G401 (cell line): Measurements from ENCODE around the gene ZNF778. TPM values are rescaled to one million over a fixed set of nuclear protein-coding genes. Genes with fewer than 3 reads are reported as not detected.
A peak's percentile ranks its signal among the peaks of the same experiment; 100 is the strongest.
"Not testable (repeated sequence)": the region's sequence is repeated elsewhere in the genome, so short reads cannot be mapped to it uniquely, and the experiment has no call there.

Experiments used
- DNase-seq: peaks from one replicate; pipeline ENCODE4 v3.0.0-alpha.2; 2015; ENCODE audit warnings: low spot score
- in situ Hi-C: cut with HindIII; loops from 2 replicates; pipeline ENCODE4 v1.10.0; 2016; ENCODE audit warnings: low sequenced_read_pairs, mixed read lengths
- total RNA-seq: library from RNA; depleted of rRNA; stranded (reverse); fragments of >200 nt; shearing (Covaris generic); gene quantifications from 2 replicates; pipeline ENCODE4 v1.2.3, GENCODE V29; 2014

The ZNF778 gene
- total RNA-seq, 1 experiment from 2014 or later: 8.3 TPM

- DNase-seq: peak; percentile 67
- in situ Hi-C loops: not testable (repeated sequence)
Observed at GRCh38 chr16:89192186-89192955, 25.1 kb upstream of the ZNF778 start.

GRCh38 chr16:89192956-89193575 is 24.4 kb upstream of the ZNF778 start:
- in situ Hi-C loops: no loop called here

DNA sequence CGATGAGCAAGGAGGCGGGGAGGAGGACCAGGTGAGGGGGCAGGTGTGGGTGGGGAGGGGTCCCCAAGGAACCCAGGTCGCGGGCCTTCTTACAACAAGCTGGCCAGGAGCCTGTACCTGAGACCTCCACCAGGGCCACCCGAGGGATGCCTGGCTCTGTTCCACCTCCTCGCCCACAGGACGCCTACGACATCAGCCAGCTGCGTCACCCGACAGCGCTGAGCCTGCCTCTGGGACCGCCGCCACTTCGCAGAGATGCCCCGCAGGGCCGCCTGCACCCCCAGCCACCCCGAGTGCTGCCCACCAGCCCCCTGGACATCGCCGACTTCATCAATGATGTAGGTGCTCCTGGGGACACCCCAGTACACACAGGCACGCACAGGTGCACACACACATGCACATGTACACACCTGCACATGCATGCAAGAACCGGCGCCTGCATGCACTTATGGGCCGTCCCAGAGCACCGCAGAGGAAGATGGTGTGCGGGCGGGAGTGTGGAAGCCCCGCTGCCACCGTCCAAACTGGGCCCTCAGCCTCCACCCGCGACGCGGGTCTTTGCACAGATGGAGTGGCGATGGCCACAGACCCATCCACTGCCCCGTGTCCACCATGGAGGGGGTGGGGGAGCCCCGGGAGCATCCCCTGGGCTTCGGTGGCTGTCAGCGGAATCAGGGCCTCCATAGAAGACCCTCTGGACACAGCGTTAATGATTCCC is 23.8 kb upstream of the ZNF778 start:
- in situ Hi-C loops: no loop called here

More at GRCh38 chr16:89192956-89193575, 24.4 kb upstream of the ZNF778 start:
- DNase-seq: peak; percentile 50

GRCh38 chr16:89194340-89195311 is 22.9 kb upstream of the ZNF778 start:
- DNase-seq: no peak
- in situ Hi-C loops: no loop called here

More for the DNA sequence above, 23.8 kb upstream of the ZNF778 start:
- DNase-seq: no peak

DNA sequence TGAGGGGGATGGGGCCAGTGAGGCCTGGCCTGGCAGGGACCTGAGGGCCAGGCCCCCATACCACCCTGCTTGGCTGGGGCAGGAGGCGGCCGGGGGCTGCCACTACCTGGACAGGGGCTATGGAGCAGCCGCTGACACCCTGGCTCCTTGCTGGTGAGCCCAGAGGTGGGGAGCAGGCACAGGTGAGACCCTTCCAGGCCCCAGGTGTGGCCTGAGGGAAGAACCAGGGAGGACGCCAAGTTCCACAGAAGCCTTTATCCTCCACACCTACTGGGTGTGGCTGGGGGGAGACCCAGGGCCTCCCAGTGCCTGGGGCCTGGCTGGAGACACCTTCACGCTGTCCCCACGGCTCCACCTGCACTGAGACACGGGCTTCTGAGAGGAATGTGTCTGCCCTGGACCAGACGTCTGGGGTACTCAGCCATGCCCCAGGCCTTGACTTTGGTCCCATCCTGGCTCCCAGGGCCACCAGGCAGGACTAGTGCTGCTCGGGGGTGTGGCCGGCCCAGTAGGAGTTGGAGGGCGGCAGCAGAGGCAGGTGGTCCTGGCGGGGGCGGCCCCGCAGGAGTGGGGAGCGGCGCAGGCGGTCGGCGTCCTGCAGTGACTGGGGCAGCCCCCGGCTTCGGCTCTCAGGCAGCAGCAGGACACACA is 21.9 kb upstream of the ZNF778 start:
- DNase-seq: no peak
- in situ Hi-C loops: no loop called here

DNA sequence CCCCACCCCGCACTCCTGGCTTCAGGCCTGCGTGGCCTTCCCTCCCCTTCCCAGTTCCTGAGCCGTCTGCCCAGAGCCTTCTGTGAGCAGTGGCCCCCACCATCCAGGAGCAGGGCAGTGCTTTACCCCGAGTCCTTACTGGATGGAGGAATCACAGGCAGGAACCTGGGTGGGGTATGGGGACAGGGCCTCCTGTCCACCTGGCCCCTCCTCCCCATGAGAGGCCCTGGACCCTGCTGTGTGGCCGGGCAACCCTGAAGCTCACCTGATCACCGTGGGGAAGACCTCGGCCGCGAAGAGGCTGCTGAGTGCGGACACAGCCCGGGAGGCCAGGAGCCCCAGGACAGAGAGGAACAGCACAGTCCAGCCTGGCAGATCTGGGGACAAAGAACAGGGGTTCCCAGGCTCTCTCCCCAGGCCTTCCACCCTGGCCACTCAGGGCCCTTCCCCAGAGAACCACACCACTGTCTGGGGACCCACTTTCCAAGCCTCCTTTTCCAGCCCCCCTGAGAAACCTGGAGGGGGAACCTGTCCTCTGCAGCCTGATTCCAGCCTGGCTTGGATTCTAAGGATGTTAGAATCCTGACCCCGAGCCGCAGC is 20.4 kb upstream of the ZNF778 start:
- in situ Hi-C loops: no loop called here
- DNase-seq: peak; percentile 69

GRCh38 chr16:89197633-89198416 is 19.7 kb upstream of the ZNF778 start:
- in situ Hi-C loops: no loop called here
- no peak for DNase-seq

DNA sequence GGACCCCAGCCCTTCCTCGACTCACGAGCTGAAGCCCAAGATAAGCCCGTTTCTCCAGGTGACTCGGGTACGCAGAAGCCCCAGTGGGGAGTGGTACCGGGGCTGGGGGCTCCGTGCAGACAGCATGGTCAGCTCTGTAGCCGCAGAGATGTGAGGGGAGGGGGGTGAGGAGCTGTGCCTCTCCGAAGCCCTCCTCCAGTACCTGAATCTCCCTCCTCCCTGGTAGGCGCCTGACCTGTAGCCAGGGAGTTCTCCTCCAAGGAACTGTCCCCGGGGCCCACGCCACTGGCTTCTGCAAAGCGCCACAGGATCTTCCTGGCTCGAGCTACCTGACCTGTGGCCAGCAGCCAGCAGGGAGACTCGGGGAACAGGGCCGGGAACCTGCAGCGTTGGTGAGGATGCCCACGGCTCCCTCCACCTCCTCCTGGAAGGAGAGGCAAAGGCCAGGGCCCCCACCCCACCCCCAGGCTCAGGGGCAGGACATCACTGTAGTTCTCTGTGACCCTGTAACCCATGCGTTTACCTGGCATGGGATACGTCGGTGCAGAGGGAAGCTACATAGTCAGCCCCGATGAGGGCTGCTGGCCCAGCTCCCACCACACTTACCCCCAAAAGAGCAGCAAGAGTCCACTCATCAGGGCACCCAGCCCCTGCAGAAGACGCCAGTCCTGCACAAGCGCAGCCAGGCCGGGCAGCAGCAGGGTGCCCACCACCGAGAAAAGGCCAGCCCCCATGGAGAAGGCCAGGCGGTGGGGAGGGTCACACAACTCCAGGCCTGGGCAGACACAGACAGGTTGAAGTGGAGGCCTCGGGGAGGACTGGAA is 18.9 kb upstream of the ZNF778 start:
- peak; percentile 42 for DNase-seq
- in situ Hi-C loops: no loop called here

DNA sequence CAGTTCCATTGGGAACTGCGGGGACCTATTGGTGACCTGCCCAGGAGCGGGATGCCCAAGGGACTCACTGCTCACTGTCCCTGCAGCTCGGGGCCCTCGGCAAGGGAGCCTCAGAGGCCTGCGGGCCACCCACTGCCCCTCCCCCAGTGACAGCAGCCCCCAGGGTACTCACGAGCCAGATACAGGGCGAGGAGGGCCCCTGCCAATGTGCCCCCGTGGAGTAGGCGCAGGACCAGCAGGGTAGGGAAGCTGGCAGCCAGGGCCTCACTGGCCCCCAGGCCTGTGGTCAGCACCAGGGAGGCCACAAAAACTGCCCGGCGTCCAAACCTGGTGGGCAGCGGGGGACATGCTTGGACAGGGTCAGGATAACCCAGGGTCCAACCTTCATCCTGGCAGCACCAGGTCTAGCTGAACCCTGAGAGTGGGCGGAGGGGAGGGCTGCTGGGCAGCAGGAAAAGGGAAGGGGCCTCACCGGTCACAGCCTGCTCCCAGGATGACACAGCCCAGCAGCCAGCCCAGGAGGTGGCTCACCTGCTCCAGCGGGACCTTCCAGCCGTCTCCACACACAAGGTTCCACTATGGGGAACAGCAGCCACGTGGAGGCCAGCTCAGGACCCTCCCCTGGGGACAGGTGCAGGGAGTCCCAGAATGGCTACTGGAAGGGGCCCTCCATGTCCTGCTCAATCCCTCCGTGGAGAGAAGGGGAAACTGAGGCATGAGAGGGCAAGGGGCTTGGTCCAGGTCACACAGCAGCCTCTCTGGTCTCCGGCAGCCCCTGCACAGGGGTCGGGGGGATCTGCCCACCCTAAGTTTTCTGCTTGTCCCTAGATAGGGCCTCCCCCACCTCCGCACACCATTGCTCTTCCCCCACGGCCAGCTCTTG is 18.0 kb upstream of the ZNF778 start:
- no peak for DNase-seq

DNA sequence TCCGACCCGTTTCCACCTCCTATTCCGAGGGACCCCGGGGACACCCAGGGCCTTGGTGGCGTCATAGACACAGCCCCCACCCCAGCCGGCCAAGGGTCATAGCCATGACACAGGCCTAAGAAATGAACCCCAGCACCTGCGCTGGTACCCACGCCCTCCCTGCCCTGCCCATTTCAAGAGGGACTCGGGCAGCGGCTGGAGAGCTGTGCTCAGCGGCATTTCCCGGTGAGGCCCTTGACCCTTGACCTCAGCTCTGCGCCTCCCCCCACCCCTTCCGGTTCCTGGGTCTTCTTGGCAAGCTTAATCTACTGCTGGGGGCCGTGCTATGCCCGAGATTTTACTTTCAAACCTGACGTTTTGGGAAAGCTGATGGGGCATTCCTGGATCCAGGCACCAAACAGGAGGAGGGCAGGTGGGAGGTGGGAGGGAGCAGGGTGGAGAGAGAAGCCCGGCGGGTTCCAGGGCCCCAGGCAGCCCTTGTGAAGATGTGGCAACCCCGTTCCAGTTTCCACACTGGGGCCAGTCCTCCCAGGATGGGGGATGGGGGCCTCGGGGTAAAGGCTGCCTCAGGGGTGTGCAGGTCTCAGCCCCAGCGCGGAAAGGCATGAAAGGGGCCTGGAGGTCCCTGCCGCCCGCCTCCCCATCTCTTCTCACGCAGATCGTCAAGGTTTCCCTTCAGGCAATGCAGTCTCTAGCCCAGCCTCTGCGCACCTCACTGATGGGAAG is 17.2 kb upstream of the ZNF778 start, which contains the start of gene SLC22A31:
Gene SLC22A31 (minus strand): TSS at position 414 of the 726 bp plus-strand sequence. CDS start 36 bp downstream, at position 378.
- in situ Hi-C loops: no loop called here
- DNase-seq: peak; percentile 30

More for the DNA sequence above, 18.0 kb upstream of the ZNF778 start:
- in situ Hi-C loops: no loop called here

GRCh38 chr16:89200850-89201411 is 16.6 kb upstream of the ZNF778 start:
- DNase-seq: no peak
- in situ Hi-C loops: no loop called here

DNA sequence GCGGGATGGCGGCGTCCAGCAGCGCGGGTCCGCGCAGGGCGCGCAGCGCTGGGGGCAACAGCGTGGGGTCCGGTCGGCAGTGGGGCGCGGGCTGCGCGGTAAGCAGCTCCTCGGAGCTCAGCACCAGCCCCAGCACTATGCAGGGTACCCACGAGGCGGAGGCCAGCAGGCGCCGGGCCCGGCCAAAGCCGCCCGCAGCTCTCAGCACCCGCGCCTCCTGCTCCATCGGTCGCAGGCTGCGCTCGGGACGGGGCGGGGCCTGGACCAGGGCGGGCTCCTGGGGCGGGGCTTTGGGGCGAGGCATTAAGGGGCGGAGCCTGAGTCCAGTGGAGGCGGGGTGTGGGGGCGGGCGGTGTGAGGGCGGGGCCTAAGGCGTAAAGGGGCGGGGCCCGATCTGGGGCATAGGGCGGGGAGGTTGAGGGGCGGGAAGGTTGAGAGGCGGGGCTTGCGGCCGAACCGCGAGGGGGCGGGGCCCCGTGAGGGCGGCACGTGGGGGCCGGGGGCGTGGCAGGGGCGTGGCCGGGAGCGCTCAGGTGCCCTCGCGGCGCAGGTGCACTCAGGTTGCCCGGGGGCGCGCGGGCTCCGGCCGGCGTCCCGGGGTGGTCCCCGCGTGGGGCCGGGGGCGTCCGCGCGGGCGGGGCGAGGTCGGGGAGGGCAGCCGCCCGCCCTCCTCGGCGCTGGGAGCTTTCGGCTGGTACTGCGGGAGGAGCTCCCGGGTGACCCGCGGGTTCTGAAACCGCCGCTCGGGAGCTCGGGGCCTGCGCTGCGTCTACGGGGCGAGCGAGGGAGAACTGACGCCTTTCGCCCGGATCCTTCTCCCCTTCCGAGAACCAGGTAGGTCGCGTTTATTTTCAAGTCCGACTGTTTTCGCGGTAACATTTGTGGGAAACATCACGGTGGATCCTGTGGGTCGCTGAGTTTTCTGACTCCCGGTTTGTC is 15.8 kb upstream of the ZNF778 start:
- in situ Hi-C loops: no loop called here
- peak; percentile 95 for DNase-seq

DNA sequence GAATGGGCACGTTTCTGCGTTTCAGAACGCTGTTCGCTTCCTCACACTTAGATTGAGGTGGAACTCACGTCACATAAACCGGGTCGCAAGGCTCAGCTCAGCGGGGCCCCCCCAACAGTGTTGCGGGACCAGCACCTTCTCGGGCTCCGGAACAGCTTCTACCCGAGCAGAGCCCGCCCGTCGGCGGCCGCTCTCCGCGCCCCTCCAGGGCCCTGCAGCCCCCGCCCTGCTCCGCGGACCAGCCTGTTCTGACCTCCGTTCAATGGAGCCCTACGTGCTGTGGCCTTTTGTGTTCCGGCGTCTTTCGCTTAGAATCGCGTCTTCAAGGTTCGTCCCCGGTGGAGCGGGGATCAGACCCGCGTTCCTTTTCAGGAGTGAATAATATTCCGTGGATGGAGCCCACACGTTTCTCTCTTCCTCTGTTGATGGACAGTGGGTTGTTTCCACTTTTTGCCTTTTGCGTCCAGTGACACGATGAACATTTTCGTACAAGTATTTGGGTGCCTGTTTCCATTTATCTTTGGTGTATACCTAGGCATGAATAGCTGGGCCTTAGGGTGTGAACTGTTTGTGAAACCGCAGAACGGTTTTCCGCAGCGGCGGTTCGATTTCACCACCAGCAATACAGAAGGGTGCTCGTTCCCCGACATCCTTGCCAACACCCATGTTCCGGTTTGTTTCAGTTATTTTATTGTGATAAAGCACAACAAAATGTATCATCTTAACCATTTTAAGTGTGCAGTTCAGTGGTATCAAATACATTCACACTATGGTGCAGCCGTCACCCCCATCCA is 14.9 kb upstream of the ZNF778 start:
- in situ Hi-C loops: no loop called here
- no peak for DNase-seq
